PC-3 (cell line): ENCODE measurements around the gene LALBA. TPM values are rescaled to one million over a fixed set of nuclear protein-coding genes. Genes with fewer than 3 reads are reported as not detected.
A peak's percentile ranks its signal among the peaks of the same experiment; 100 is the strongest.
"Not testable (repeated sequence)": the region's sequence is repeated elsewhere in the genome, so short reads cannot be mapped to it uniquely, and the experiment has no call there.

Experiments used
- ATAC-seq: fragments of 200-7000 bp; cut with Tn5 transposase; 2 replicates; pipeline ENCODE4 v1.9.1; 2020; ENCODE audit warnings: mild to moderate bottlenecking, moderate library complexity
- BruUV-seq: library from RNA; stranded (reverse); fragments of 400-500 nt; replicated peaks from 2 replicates; lab custom pipeline; 2021; lab: Mats Ljungman, UMichigan
- CTCF ChIA-PET: fragments of 300-600 bp; sonication (Branson Sonifier 250); formaldehyde crosslinking; loops from one replicate; lab custom pipeline; 2022; ENCODE audit warnings: antibody characterized with exemption; lab: Charles Lee
- POLR2A ChIA-PET: fragments of 300-600 bp; sonication (Branson Sonifier 250); formaldehyde crosslinking; loops from one replicate; lab custom pipeline; 2022; ENCODE audit warnings: antibody characterized with exemption; ENCODE audit not compliant: unreplicated experiment; lab: Charles Lee
- DNase-seq: peaks from one replicate; pipeline ENCODE4 v3.0.0-alpha.2; 2015
- H2AFZ ChIP-seq: fragments of 300-600 bp; sonication (generic); 2 replicates; pipeline ENCODE4 v1.6.0; 2016; ENCODE audit warnings: antibody characterized with exemption, low read length
- H3F3A ChIP-seq: fragments of 300-600 bp; sonication (generic); one replicate; pipeline ENCODE4 v1.6.0; 2017; ENCODE audit warnings: antibody characterized with exemption, low read length, control low read depth, mild to moderate bottlenecking; ENCODE audit not compliant: unreplicated experiment
- H3K27ac ChIP-seq: fragments of 300-600 bp; sonication (generic); 2 replicates; pipeline ENCODE4 v1.5.1; 2016; ENCODE audit warnings: mild to moderate bottlenecking, low read length
- H3K27me3 ChIP-seq: fragments of 300-600 bp; sonication (generic); 2 replicates; pipeline ENCODE4 v1.6.1; 2016; ENCODE audit warnings: low read length, mixed read lengths
- H3K36me3 ChIP-seq: fragments of 300-600 bp; sonication (generic); 2 replicates; pipeline ENCODE4 v1.6.1; 2016; ENCODE audit warnings: low read depth, mixed run types, low read length, mixed read lengths
- H3K4me1 ChIP-seq: fragments of 300-600 bp; sonication (generic); 2 replicates; pipeline ENCODE4 v1.5.1; 2016; ENCODE audit warnings: low read length; ENCODE audit not compliant: insufficient read depth
- H3K4me2 ChIP-seq: fragments of 300-600 bp; sonication (generic); 2 replicates; pipeline ENCODE4 v1.6.0; 2016; ENCODE audit warnings: low read length
- H3K4me3 ChIP-seq: fragments of 300-600 bp; sonication (generic); 2 replicates; pipeline ENCODE4 v1.5.1; 2016; ENCODE audit warnings: mild to moderate bottlenecking, low read length, mixed read lengths
- H3K79me2 ChIP-seq: fragments of 300-600 bp; sonication (generic); 2 replicates; pipeline ENCODE4 v1.6.1; 2017; ENCODE audit warnings: low read length, mixed read lengths
- H3K9ac ChIP-seq: fragments of 300-600 bp; sonication (generic); 2 replicates; pipeline ENCODE4 v1.6.0; 2016; ENCODE audit warnings: mild to moderate bottlenecking, low read length
- H3K9me2 ChIP-seq: fragments of 300-600 bp; sonication (generic); replicated peaks from 2 replicates; pipeline ENCODE4 v1.6.1; 2016; ENCODE audit warnings: mixed run types, low read length, mixed read lengths
- H3K9me3 ChIP-seq: fragments of 300-600 bp; sonication (generic); 2 replicates; pipeline ENCODE4 v1.6.1; 2016; ENCODE audit warnings: low read length, mixed read lengths
- H4K20me1 ChIP-seq: fragments of 300-600 bp; sonication (generic); 2 replicates; pipeline ENCODE4 v1.6.1; 2016; ENCODE audit warnings: low read length, mixed read lengths
- EZH2 ChIP-seq: fragments of 300-600 bp; sonication (generic); IDR thresholded peaks from one replicate; pipeline ENCODE4 v1.6.1; 2017; ENCODE audit warnings: antibody characterized with exemption, mild to moderate bottlenecking, low read length; ENCODE audit not compliant: unreplicated experiment
- EZH2phosphoT487 ChIP-seq: fragments of 300-600 bp; sonication (generic); IDR thresholded peaks from 2 replicates; pipeline ENCODE4 v1.6.1; 2018; ENCODE audit warnings: mild to moderate bottlenecking, antibody characterized with exemption, low read length, borderline replicate concordance
- intact Hi-C: fragments of 100-400 bp; cut with micrococcal nuclease; formaldehyde crosslinking; loops from 2 replicates; pipeline ENCODE4 v1.9.0; 2023
- total RNA-seq: library from RNA; depleted of rRNA; stranded (reverse); fragments of >200 nt; gene quantifications from 2 replicates; pipeline ENCODE4 v1.2.3, GENCODE V29; 2014
- TF ChIP-seq, protein P1 (sequence below): fragments of 300-600 bp; sonication (generic); conservative IDR thresholded peaks from 2 replicates; pipeline ENCODE4 v1.5.1; 2017; ENCODE audit warnings: antibody characterized with exemption, low read depth, mild to moderate bottlenecking, low read length

The LALBA gene
- total RNA-seq, 1 experiment from 2014 or later = not detected

DNA sequence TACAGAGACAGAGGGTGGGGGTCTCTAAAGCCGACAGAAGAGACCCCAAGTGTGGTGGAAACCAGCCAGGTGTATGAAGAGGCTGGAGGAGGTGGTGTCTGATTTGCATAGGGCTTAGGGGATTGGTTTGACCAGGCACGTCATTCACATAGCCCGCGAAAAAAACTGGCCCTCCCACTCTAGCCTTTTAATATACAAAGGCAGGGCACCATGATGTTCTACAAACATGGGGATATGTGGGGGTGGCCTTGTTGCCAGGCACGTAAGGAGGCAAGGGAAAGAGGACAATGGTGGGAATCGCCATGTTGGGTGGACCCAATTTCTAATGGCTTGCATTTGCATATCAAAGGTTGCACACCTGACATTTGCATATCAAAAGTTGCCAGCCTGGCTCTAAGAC is 13.2 kb downstream of the LALBA start:
- no peak for ATAC-seq

DNA sequence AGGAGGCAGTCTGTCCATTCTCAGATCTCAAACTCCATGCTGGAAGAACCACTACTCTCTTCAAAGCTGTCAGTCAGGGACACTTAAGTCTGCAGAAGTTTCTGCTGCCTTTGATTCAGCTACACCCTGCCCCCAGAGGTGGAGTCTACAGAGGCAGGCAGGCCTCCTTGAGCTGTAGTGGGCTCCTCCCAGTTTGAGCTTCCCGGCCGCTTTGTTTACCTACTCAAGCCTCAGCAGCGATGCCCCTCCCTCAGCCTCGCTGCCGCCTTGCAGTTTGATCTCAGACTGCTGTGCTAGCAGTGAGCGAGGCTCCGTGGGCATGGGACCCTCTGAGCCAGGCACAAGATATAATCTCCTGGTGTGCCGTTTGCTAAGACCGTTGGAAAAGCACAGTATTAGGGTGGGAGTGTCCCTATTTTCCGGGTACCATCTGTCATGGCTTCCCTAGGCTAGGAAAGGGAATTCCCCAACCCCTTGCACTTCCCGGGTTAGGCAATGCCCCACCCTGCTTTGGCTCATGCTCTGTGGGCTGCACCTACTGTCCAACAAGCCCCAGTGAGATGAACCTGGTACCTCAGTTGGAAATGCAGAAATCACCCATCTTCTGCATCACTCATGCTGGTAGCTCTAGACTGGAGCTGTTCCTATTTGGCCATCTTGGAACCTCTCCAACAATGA is 16.0 kb downstream of the LALBA start:
- H3K9me3 ChIP-seq, H3K4me1 ChIP-seq, intact Hi-C loops, H3K4me3 ChIP-seq, H3K9ac ChIP-seq, H4K20me1 ChIP-seq, CTCF ChIA-PET, BruUV-seq, H3K27ac ChIP-seq, H3K36me3 ChIP-seq, H3K9me2 ChIP-seq, H3F3A ChIP-seq, H3K79me2 ChIP-seq, POLR2A ChIA-PET: not testable (repeated sequence)
- Histone ChIP-seq H3K4me2 (peak overlapping the region; percentile 62), H2AFZ (peak overlapping the region; percentile 65; the same call in 1 of the 2 replicates), H3K27me3 (peaks cover 36% of the 10 kb centered on the region)
- ATAC-seq = peak; percentile 31; the same call in 1 of the 2 replicates
- DNase-seq = peak; percentile 28

More for the DNA sequence above, 13.2 kb downstream of the LALBA start:
- no peaks in the 10 kb centered on the region for H3K79me2 ChIP-seq
- no peak overlapping the region for H3K4me2 ChIP-seq
- H3K27me3 ChIP-seq = peaks cover 58% of the 10 kb centered on the region
- ChIA-PET POLR2A (no interaction called here), CTCF (no interaction called here)
- BruUV-seq = no TSS peak
- H4K20me1 ChIP-seq = no peaks in the 10 kb centered on the region
- no peaks in the 10 kb centered on the region for H3K9me3 ChIP-seq
- no peak overlapping the region for H3K9ac ChIP-seq
- H3K27ac ChIP-seq = no peak overlapping the region
- H3F3A ChIP-seq = no peaks in the 10 kb centered on the region
- H3K36me3 ChIP-seq = no peaks in the 10 kb centered on the region
- H2AFZ ChIP-seq = no peak overlapping the region
- H3K9me2 ChIP-seq = no peaks in the 10 kb centered on the region
- intact Hi-C loops = no loop called here
- no peak for DNase-seq
- no peak overlapping the region for H3K4me3 ChIP-seq
- TF ChIP-seq, protein P1, sequence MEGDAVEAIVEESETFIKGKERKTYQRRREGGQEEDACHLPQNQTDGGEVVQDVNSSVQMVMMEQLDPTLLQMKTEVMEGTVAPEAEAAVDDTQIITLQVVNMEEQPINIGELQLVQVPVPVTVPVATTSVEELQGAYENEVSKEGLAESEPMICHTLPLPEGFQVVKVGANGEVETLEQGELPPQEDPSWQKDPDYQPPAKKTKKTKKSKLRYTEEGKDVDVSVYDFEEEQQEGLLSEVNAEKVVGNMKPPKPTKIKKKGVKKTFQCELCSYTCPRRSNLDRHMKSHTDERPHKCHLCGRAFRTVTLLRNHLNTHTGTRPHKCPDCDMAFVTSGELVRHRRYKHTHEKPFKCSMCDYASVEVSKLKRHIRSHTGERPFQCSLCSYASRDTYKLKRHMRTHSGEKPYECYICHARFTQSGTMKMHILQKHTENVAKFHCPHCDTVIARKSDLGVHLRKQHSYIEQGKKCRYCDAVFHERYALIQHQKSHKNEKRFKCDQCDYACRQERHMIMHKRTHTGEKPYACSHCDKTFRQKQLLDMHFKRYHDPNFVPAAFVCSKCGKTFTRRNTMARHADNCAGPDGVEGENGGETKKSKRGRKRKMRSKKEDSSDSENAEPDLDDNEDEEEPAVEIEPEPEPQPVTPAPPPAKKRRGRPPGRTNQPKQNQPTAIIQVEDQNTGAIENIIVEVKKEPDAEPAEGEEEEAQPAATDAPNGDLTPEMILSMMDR = no peak
- TF ChIP-seq EZH2phosphoT487 (no peak), EZH2 (no peak)
- H3K4me1 ChIP-seq = no peaks in the 10 kb centered on the region

DNA sequence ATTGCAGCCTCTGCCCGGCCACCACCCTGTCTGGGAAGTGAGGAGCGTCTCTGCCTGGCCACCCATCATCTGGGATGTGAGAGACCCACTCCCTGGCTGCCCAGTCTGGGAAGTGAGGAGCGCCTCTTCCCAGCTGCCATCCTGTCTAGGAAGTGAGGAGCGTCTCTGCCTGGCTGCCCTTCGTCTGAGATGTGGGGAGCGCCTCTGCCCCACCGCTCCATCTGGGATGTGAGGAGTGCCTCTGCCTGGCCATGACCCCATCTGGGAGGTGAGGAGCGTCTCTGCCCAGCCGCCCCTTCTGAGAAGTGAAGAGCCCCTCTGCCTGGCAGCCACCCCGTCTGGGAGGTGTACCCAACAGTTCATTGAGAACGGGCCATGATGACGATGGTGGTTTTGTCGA is 18.2 kb downstream of the LALBA start:
- POLR2A ChIA-PET, H3K9ac ChIP-seq, H4K20me1 ChIP-seq, H3K27ac ChIP-seq, H3K36me3 ChIP-seq, H3K9me3 ChIP-seq, H3K4me2 ChIP-seq, H3F3A ChIP-seq, intact Hi-C loops, H3K4me1 ChIP-seq, H3K4me3 ChIP-seq, BruUV-seq, ATAC-seq, H3K9me2 ChIP-seq, H2AFZ ChIP-seq, H3K79me2 ChIP-seq, DNase-seq, CTCF ChIA-PET: not testable (repeated sequence)
- H3K27me3 ChIP-seq = peaks cover 15% of the 10 kb centered on the region

DNA sequence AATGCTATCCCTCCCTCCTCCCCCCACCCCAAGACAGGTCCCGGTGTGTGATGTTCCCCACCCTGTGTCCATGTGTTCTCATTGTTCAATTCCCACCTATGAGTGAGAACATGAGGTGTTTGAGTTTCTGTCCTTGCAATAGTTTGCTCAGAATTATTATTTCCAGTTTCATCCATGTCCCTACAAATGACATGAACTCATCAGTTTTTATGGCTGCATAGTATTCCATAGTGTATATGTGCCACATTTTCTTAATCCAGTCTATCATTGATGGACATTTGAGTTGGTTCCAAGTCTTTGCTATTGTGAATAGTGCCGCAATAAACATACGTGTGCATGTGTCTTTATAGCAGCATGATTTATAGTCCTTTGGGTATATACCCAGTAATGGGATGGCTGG is 22.8 kb downstream of the LALBA start:
- peaks cover 22% of the 10 kb centered on the region for H3K27me3 ChIP-seq
- H3K4me3 ChIP-seq, H3K4me2 ChIP-seq, H3K4me1 ChIP-seq, POLR2A ChIA-PET, H3K9me2 ChIP-seq, DNase-seq, H3K79me2 ChIP-seq, BruUV-seq, H3K9me3 ChIP-seq, intact Hi-C loops, CTCF ChIA-PET, H2AFZ ChIP-seq, H3K27ac ChIP-seq, H3K36me3 ChIP-seq, ATAC-seq, H4K20me1 ChIP-seq, H3F3A ChIP-seq, H3K9ac ChIP-seq: not testable (repeated sequence)
